Osteoblast (primary cell): ENCODE measurements around the gene ATG5. TPM values are rescaled to one million over a fixed set of nuclear protein-coding genes. Genes with fewer than 3 reads are reported as not detected.

ENCODE experiments used
- DNase-seq: peaks from one replicate; pipeline ENCODE4 v3.0.0; 2011; ENCODE audit warnings: low spot score, mixed read lengths; ENCODE audit not compliant: insufficient read length; ENCODE audit errors: missing footprints
- H2AFZ ChIP-seq: 2 replicates; pipeline ENCODE4 v1.6.0; 2011; ENCODE audit warnings: mild to moderate bottlenecking, low read length
- H3K27ac ChIP-seq: 2 replicates; pipeline ENCODE4 v1.5.1; 2011; ENCODE audit warnings: mild to moderate bottlenecking, low read depth, low read length, moderate library complexity
- H3K27me3 ChIP-seq: 2 replicates; pipeline ENCODE4 v1.6.0; 2012; ENCODE audit warnings: mild to moderate bottlenecking, control low read depth, inconsistent platforms, low read length, moderate library complexity; ENCODE audit not compliant: insufficient read depth
- H3K36me3 ChIP-seq: 2 replicates; pipeline ENCODE4 v1.5.1; 2011; ENCODE audit warnings: mild to moderate bottlenecking, low read length, control low read depth, moderate library complexity; ENCODE audit not compliant: insufficient read depth
- H3K4me1 ChIP-seq: 2 replicates; pipeline ENCODE4 v1.5.1; 2011; ENCODE audit warnings: mild to moderate bottlenecking, low read length, control low read depth, moderate library complexity; ENCODE audit not compliant: insufficient read depth
- H3K4me2 ChIP-seq: 2 replicates; pipeline ENCODE4 v1.6.0; 2011; ENCODE audit warnings: mild to moderate bottlenecking, low read length; ENCODE audit not compliant: insufficient read depth
- H3K4me3 ChIP-seq: fragments of 200-600 bp; sonication (generic); 3 replicates; pipeline ENCODE4 v1.5.1; 2012; ENCODE audit warnings: mild to moderate bottlenecking, low read length, inconsistent platforms; ENCODE audit not compliant: insufficient read depth
- H3K79me2 ChIP-seq: 2 replicates; pipeline ENCODE4 v1.6.0; 2012; ENCODE audit warnings: mild to moderate bottlenecking, low read length, control low read depth, inconsistent platforms; ENCODE audit not compliant: insufficient read depth
- H3K9me3 ChIP-seq: 2 replicates; pipeline ENCODE4 v1.5.1; 2011; ENCODE audit warnings: low read depth, low read length, control low read depth
- H4K20me1 ChIP-seq: 2 replicates; pipeline ENCODE4 v1.6.0; 2012; ENCODE audit warnings: mild to moderate bottlenecking, low read length, control low read depth; ENCODE audit not compliant: insufficient read depth
- CTCF ChIP-seq: IDR thresholded peaks from 2 replicates; pipeline ENCODE4 v1.5.1; 2011; ENCODE audit warnings: mild to moderate bottlenecking, low read depth, low read length, moderate library complexity; ENCODE audit errors: extremely low read depth
- total RNA-seq: library from RNA; depleted of rRNA; stranded (reverse); fragments of >200 nt; gene quantifications from 2 replicates; pipeline ENCODE4 v1.2.3, GENCODE V29; 2012

The ATG5 gene
- total RNA-seq, 1 donor: 59.0 TPM

- no peak for DNase-seq
- H2AFZ ChIP-seq: no peak overlapping the region
- no peaks in the 10 kb centered on the region for H3K79me2 ChIP-seq
- H3K4me3 ChIP-seq: no peak overlapping the region
- H3K9me3 ChIP-seq: no peaks in the 10 kb centered on the region
- no peak for TF ChIP-seq CTCF
- peaks cover 4% of the 10 kb centered on the region for H3K36me3 ChIP-seq
- H3K4me1 ChIP-seq: peaks cover 33% of the 10 kb centered on the region
- H3K27ac ChIP-seq: peak overlapping the region; percentile 63
- no peaks in the 10 kb centered on the region for H4K20me1 ChIP-seq
- peak overlapping the region; percentile 37 for H3K4me2 ChIP-seq
- H3K27me3 ChIP-seq: no peaks in the 10 kb centered on the region
Observed at GRCh38 chr6:106187424-106187982, 138.1 kb downstream of the ATG5 start.

DNA sequence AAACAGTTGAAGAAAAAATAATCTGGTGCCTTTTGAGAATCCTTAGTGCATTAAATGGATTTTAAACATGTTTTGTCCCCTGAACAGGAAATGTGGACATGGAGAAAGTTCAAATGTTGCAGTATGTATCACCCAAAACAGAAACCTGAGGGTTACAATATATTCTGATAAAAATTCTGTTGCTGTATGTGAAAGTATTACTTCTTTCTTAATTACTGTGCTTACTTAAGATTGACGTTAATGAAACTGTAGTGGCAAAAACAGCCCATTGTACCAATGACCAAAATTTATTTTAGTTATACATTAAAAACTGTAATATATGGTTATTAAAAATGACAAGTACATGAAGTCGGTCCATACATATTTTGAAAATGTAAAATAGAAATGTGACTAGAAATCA lies 138.8 kb downstream of the ATG5 start:
- TF ChIP-seq CTCF: no peak
- H3K4me1 ChIP-seq: peaks cover 39% of the 10 kb centered on the region
- no peak overlapping the region for H3K4me3 ChIP-seq

DNA sequence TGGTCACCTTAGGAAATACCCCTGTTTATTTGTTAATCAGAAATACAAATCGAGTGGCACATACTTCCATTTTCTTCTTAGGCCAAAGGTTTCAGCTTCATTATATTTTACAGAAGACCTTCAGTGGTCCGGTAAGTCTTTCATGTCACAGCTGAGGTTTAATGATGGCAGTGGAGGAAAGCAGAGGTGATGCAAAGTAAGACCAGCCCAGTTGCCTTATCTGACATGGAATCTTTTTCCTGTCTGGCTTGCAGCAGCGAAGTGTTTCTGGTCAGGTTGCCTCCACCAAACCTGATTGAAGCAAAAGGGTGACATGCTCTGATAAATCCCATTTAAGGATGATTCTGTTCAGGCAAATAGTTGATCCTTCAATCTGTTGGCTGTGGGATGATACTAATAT lies 139.4 kb downstream of the ATG5 start:
- Histone ChIP-seq H3K79me2 (no peaks in the 10 kb centered on the region), H3K9me3 (no peaks in the 10 kb centered on the region), H3K4me2 (no peak overlapping the region), H3K4me1 (peaks cover 44% of the 10 kb centered on the region), H3K27me3 (no peaks in the 10 kb centered on the region), H3K36me3 (peaks cover 4% of the 10 kb centered on the region), H2AFZ (no peak overlapping the region), H4K20me1 (no peaks in the 10 kb centered on the region), H3K27ac (no peak overlapping the region), H3K4me3 (no peak overlapping the region)
- DNase-seq: no peak
- TF ChIP-seq CTCF: no peak

More for the DNA sequence above, 138.8 kb downstream of the ATG5 start:
- no peak overlapping the region for H3K27ac ChIP-seq
- peaks cover 4% of the 10 kb centered on the region for H3K36me3 ChIP-seq
- no peaks in the 10 kb centered on the region for H3K27me3 ChIP-seq
- no peak overlapping the region for H3K4me2 ChIP-seq
- H3K9me3 ChIP-seq: no peaks in the 10 kb centered on the region
- DNase-seq: no peak
- no peaks in the 10 kb centered on the region for H4K20me1 ChIP-seq
- H2AFZ ChIP-seq: no peak overlapping the region
- H3K79me2 ChIP-seq: no peaks in the 10 kb centered on the region

DNA sequence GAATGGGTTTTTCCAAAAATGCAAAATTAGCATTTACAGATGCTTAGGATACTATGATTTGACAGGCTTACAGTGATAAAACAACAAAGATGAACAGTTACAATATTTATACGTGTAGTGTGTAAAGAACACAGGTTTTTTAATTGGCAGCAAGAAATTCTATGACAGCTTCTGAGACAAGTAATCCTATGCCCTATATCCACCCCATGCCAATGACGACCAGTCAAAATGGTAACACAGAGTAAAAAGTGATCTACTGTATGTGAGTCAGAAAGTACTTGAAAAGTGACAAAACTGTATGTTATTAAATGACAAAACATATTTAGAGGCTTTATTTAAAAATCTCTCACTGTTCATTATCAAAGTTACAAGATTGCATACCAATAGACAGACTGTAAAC lies 139.9 kb downstream of the ATG5 start:
- TF ChIP-seq CTCF: no peak
- no peaks in the 10 kb centered on the region for H4K20me1 ChIP-seq
- H3K9me3 ChIP-seq: no peaks in the 10 kb centered on the region
- H2AFZ ChIP-seq: no peak overlapping the region
- no peaks in the 10 kb centered on the region for H3K27me3 ChIP-seq
- no peaks in the 10 kb centered on the region for H3K79me2 ChIP-seq
- H3K4me3 ChIP-seq: no peak overlapping the region
- H3K4me1 ChIP-seq: peaks cover 46% of the 10 kb centered on the region
- H3K4me2 ChIP-seq: no peak overlapping the region
- H3K36me3 ChIP-seq: peaks cover 4% of the 10 kb centered on the region
- no peak for DNase-seq
- H3K27ac ChIP-seq: no peak overlapping the region
